GM10847 (cell line): ENCODE results near the gene CABP1.
A peak's percentile ranks its signal among the peaks of the same experiment; 100 is the strongest.

ENCODE experiments used
- POLR2A ChIP-seq: IDR thresholded peaks from 2 replicates; pipeline ENCODE4 v1.6.1; 2011; ENCODE audit not compliant: insufficient read length; ENCODE audit errors: extremely low read depth

Gene CABP1

GRCh38 chr12:120680165-120680738 is 39.8 kb downstream of the CABP1 start:
- TF ChIP-seq POLR2A: no peak

- no peak for TF ChIP-seq POLR2A
These were observed 44.1 kb downstream of the CABP1 start for GRCh38 chr12:120684523-120684932.

- no peak for TF ChIP-seq POLR2A
These were observed 45.1 kb downstream of the CABP1 start for GRCh38 chr12:120685522-120685921.

- peak; percentile 52 for TF ChIP-seq POLR2A
These were observed 45.8 kb downstream of the CABP1 start for GRCh38 chr12:120686151-120686689.

- TF ChIP-seq POLR2A: peak; percentile 61
These were observed 46.5 kb downstream of the CABP1 start, which contains the start of gene MLEC for GRCh38 chr12:120686690-120687577. MLEC (plus strand) TSS chr12:120687149; CDS start chr12:120687297, 148 bp downstream.

GRCh38 chr12:120687578-120688289 is 47.3 kb downstream of the CABP1 start:
- no peak for TF ChIP-seq POLR2A

- no peak for TF ChIP-seq POLR2A
These were observed 48.2 kb downstream of the CABP1 start for GRCh38 chr12:120688527-120689071.

GRCh38 chr12:120689397-120690082 is 49.1 kb downstream of the CABP1 start:
- no peak for TF ChIP-seq POLR2A

- TF ChIP-seq POLR2A: no peak
These were observed 49.6 kb downstream of the CABP1 start for GRCh38 chr12:120690083-120690450.

GRCh38 chr12:120690978-120691377 is 50.6 kb downstream of the CABP1 start:
- TF ChIP-seq POLR2A: no peak

- TF ChIP-seq POLR2A: no peak
These were observed 52.2 kb downstream of the CABP1 start for GRCh38 chr12:120692524-120693033.

- TF ChIP-seq POLR2A: no peak
These were observed 53.4 kb downstream of the CABP1 start for GRCh38 chr12:120693848-120694247.

GRCh38 chr12:120696626-120697025 is 56.2 kb downstream of the CABP1 start:
- TF ChIP-seq POLR2A: no peak

- TF ChIP-seq POLR2A: no peak
These were observed 56.9 kb downstream of the CABP1 start for GRCh38 chr12:120697344-120697743.

- no peak for TF ChIP-seq POLR2A
These were observed 58.2 kb downstream of the CABP1 start for GRCh38 chr12:120698665-120699064.

GRCh38 chr12:120699553-120699952 is 59.1 kb downstream of the CABP1 start:
- TF ChIP-seq POLR2A: no peak
